ENCODE results near the gene LY6G6F. TPM values are rescaled to one million over a fixed set of nuclear protein-coding genes. Genes with fewer than 3 reads are reported as not detected.

Gene LY6G6F
- total RNA-seq, 2 donors from 2014 or later = not detected

GRCh38 chr6:31718265-31718664 lies 11.6 kb downstream of the LY6G6F start:
- ATAC-seq = no peak
- intact Hi-C loops (cut with DNase I) = no loop called here

DNA sequence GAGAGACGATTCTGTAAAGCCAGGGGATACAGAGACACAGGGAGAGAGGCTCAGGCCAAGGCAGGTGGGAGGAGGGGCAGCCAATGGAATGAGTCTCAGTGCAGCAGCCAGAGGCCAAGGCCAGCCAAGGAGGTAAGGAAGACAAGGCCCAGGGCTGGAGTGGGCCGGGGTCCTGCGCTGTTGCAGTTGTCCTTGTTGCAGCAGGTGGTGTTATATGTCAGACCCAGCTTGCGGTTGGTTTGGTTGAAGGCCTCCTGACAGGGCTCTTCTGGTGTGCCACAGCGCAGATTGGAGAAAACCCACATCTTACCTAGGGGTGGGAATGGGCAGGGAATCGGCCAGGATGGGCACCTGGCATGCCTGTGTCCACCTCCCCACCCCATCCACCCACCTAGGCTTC lies 12.3 kb downstream of the LY6G6F start:
- ATAC-seq (no peak), DNase-seq (no peak)
- intact Hi-C loops (cut with DNase I) = no loop called here

More at GRCh38 chr6:31718265-31718664, 11.6 kb downstream of the LY6G6F start:
- no peak for DNase-seq

DNA sequence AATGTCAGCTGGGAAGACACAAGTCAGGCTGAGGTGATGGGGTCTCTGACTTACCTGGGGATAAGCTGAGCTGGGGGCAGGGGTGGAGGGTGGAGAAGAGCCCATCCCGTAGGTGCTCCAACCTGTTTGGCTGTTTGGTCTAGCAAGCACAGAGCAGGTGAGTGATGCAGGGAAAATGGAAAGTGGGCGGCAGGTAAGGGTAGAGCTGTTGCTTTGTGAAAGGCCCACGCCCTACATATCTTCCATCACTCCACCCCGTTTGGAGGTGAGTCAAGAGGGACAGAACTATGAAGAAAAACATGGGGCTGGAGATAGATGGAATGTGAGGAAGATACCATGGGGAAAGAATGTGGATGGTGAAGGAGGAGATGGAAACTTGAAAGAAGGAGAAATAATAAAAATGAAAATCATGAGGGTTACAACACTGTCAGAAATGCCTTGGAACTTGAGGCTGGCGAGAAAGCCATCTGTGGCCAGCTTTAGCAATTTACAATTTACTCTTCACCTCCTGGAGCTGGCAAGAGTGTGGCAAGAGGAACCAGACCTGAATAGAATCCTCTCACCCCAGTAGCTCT lies 13.6 kb downstream of the LY6G6F start:
- intact Hi-C loops (cut with DNase I) = no loop called here
- DNase-seq = no peak
- no peak for ATAC-seq

DNA sequence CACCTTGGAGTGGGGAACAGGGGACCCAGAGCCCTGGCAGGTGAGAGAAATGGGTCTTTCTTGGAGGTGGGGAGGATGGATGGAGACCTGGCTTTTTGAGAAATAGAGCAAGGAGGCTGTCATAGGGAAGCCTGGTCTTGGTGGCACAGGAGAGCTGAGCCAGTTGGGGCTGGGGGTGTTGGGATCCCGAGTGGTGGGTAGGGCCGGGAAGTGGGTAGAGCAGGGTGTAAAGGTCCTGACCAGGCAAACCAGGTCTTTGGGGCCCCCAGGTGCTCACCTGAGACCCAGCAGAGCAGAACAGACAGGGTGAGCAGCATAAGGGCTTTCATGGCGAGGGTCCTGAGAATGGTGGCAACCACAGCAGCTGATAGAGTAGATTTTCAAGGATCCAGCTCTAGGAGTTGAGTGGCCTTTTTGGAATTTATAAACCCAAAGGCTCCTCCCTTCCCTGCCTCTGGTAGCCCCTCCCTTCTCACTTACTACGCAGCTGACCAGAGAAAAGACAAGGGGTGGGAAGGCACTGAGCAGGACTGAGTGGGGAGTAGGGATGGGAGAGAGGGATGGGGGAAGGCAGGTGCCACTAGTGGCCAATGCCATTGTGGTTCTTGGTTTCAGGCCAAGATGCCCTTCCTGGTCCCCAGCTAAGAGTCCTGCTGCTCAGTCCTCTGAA lies 14.8 kb downstream of the LY6G6F start, which contains the start of gene LY6G6C:
LY6G6C (minus strand) TSS at position 396 of the 670 bp plus-strand sequence; CDS start at position 329, 67 bp downstream.
- intact Hi-C loops (cut with DNase I) = no loop called here
- ATAC-seq = no peak
- DNase-seq = no peak

DNA sequence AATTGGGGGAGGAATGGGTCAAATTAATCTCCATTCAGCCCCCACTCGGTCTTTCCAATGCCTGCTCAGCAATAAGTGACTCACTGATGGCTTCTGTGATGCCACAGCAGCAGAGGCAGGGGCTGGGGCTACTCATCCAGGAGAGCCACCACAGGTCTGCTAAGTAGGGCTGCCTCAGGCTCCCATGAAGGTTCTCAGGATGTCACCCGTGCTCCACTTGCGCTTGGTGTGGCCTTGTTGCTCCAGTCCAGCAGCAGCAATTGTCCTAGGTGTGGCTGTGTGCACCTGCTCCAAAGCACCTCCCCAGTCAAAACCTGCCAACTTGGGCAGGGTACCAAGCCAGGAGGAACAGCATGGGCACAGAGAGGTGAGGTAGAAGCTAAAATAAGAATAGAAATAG lies 15.5 kb downstream of the LY6G6F start:
- no peak for DNase-seq
- intact Hi-C loops (cut with DNase I) = no loop called here

GRCh38 chr6:31723245-31723979 lies 16.7 kb downstream of the LY6G6F start, which contains the start of gene MPIG6B:
Gene MPIG6B, plus strand, starts transcription at chr6:31723373. Its CDS starts 11 bp downstream, at chr6:31723384.
- DNase-seq (no peak), ATAC-seq (no peak)
- intact Hi-C loops (cut with DNase I) = no loop called here

More for the DNA sequence above, 15.5 kb downstream of the LY6G6F start:
- ATAC-seq = no peak

GRCh38 chr6:31723980-31724691 lies 17.5 kb downstream of the LY6G6F start:
- intact Hi-C loops (cut with DNase I) = no loop called here
- ATAC-seq (peak in 1 of 2 donors; percentile 2), DNase-seq (peak; percentile 36)

DNA sequence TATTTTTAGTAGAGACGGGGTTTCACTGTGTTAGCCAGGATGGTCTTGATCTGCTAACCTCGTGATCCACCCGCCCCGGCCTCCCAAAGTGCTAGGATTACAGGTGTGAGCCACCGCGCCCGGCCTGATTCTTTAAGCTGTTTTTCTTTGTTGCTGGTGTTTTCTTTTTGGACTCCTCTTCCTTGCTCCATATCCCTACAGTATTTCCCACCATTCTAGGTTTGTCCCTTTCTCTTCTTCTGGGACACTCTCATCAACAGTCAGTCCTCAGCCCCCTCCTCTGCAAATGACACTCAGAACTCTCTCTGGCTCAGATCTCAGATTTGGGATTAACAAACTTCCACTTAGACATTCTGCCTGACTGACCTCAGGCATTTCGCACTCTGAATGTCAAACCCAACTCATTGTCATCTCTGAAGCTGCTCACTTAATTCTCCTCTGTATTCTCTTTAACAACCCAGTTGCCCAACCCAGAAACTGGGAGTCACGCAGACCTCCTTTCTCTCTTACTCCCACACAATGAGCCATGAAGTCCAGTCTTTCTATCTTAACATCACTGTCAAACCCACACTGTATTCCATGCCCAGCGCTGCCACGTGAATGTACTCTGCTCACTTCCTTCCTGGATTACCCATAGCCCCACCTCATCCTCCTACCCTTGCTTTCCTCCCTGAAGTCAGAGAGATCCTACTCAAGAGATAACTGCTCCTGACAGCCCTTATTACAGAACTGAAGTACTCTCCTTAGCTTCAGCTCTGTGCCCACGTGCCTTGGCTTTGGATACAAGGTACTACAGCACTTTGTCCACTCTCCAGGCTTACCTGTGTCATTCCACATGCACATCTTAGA lies 19.1 kb downstream of the LY6G6F start:
- DNase-seq = no peak
- intact Hi-C loops (cut with DNase I) = no loop called here
- ATAC-seq = peak in 1 of 2 donors; percentile 6

DNA sequence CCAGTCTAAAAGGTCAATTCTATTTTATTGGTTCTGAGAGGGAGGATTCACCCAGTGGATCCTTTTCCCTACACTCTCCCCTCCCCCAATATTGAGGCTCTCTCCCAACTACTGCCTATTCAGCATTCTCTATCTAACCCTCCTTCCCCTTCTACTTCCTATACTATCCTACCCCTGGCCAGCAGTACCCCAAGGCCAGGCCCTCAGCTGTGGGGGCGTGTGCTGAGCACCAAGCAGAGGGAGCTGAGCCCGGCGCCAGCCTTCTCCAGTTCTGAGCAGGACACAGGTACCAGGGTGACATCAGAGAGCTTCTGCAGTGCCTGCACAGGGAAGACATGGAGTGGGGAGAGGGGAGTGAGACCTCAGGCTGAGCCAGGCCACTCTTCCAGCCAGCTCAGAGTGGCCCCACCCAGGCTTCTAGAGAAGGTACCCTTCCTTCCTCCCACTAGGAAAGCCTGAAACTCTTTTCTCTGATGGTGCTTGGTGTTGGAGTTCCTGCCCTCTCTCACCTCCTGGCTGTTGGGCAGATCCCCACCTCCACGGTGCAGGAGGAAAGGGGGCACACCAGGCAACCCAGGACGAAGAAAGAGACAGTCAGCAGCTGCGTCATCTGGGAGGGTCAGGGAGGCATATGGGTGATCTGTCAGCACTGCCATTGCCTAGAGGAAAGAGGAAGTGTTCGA lies 20.5 kb downstream of the LY6G6F start:
- DNase-seq (no peak), ATAC-seq (no peak)
- intact Hi-C loops (cut with DNase I) = no loop called here

GRCh38 chr6:31727717-31728671 lies 21.3 kb downstream of the LY6G6F start:
- DNase-seq (peak; percentile 41), ATAC-seq (no peak)
- intact Hi-C loops (cut with DNase I) = no loop called here

DNA sequence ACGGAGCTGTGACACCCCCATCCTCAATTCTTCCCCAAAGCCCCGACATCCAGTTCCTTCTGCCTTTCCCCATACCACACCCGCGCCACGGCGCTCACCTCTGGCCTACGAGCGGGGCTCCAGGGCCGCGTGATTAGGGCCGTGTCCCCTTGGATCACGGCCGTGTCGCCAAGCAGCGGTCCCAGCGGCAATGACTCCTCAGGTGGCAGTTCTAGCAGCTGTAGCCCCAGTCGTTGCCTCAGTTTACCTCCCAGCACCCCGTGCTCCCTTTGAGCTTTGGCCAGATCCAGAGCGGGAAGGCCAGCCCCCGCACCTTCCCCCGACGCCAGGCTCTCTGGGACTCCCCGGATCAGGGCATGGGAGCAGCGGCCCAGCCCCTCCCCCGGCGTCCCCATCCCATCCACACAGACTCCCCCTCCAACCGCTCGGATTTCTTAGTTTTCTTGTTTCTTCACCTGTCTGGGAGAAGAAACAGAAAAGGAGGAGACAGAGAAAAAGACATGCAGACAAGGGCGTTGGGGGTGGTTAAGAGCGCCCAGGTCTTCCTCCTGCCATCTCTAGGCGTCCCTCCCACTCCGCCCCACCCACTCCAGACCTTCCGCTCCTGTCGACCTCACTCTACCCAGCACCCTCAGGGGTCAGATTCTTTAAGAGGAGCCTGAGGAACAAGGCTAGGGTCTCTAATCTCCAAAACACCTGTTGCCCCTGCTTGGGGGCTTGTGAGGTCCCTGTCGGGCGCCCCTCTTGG lies 22.3 kb downstream of the LY6G6F start, which contains the start of gene DDAH2:
DDAH2 (minus strand) TSS at position 533 of the 748 bp plus-strand sequence; CDS start at position 395, 138 bp downstream.
- intact Hi-C loops (cut with DNase I) = no loop called here
- ATAC-seq = peak; percentile 32 to 44
- peak; percentile 41 for DNase-seq

DNA sequence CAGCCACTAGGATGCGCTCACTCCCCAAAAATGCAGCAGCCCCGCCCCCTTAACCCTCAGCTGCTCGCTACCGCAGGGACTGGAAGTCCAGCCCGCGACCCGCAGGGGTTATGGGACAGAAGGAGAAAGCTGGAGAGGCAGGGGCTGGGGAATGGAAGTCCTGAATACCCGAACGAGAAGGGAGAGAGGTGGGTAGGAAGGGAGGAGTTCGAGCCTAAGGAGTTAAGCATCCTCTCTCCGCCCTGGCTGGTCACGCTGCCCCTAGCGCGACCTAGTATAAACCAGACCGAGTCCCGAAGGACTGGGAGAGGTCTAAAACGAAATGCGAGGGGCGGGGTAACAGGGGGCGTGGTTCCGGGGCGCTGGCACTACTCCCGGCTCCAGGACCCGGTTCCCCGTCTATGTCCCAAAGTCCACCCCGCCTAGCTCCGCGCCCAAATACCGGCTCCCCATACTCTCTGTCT lies 22.9 kb downstream of the LY6G6F start:
- peak; percentile 90 for DNase-seq
- ATAC-seq = peak; percentile 84 to 88
- intact Hi-C loops (cut with DNase I) = no loop called here

DNA sequence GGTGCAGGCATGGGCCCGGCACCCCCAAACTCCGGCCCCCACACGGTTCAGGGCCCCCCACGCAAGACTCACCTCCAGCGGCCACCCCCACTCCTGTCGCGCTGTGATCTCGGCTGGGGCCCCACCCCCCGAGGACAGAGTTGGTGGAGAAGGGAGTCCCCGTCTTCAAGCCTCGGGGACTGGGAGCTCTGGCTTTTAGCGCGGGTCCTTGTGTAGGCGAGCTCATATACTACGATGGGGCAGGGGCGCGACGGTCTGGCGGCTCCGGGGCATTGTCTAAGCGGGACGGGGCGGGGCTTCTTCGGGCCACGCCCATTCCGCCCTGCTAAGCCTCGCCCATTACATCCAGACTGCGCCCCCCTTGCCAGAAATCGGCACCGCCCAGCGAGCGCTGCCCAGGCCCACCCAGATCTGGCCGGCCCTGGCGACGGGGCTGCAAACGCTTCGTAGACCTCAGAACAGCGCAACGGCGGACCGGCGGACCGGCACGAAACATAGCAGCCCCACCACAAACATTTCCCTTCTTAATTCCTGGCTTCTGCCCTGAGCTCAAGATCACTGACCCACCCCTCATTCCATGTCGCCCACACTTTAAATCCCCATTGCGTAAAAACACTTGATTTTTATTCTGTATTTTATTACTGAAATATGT lies 23.4 kb downstream of the LY6G6F start:
- ATAC-seq (peak; percentile 80 to 88), DNase-seq (peak; percentile 93)
- intact Hi-C loops (cut with DNase I) = loop anchor here in 1 of 2 donors (10.0 kb wide), 2 partner anchors 65 to 105 kb away; partner anchors contain the start of gene VARS1

DNA sequence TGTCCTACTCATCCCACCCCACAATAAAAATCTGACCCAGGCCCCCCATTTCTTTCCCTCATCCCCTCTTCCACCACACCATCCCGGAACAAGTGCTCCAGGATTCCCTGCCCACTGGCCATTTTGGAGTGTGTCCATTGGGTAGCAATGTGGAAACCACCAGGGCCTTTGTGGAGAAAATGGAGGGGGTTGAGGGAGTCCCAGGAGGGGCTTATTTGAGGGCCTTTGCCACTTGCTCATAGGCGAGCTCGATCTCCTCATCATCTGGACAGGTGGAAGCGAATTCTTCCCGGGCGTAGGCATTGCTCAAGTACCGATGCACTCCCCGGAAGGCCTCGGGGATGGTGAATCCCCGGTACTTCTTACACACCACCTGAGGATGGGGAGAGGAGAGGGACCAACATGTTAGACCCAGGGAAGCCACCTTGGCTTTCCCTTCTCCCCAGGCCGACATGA lies 24.0 kb downstream of the LY6G6F start:
- DNase-seq (no peak), ATAC-seq (no peak)
- intact Hi-C loops (cut with DNase I) = loop anchor here in 1 of 2 donors (10.0 kb wide), 2 partner anchors 64 to 104 kb away; partner anchors contain the start of gene VARS1

- intact Hi-C loops (cut with DNase I) = loop anchor here in 1 of 2 donors (10.0 kb wide), 2 partner anchors 63 to 103 kb away; partner anchors contain the start of gene VARS1
- DNase-seq = no peak
- ATAC-seq = no peak
Measured at GRCh38 chr6:31732029-31732428, 25.4 kb downstream of the LY6G6F start.
